ENCODE measurements around the gene SNX14. TPM values are rescaled to one million over a fixed set of nuclear protein-coding genes. Genes with fewer than 3 reads are reported as not detected.

Gene SNX14
- total and polyA plus RNA-seq, 2 of the 13 experiments (the other 11 are each of a cell fraction or from before 2014, with no cell fraction given): 83.5 to 112 TPM

- TF ChIP-seq, protein P1, sequence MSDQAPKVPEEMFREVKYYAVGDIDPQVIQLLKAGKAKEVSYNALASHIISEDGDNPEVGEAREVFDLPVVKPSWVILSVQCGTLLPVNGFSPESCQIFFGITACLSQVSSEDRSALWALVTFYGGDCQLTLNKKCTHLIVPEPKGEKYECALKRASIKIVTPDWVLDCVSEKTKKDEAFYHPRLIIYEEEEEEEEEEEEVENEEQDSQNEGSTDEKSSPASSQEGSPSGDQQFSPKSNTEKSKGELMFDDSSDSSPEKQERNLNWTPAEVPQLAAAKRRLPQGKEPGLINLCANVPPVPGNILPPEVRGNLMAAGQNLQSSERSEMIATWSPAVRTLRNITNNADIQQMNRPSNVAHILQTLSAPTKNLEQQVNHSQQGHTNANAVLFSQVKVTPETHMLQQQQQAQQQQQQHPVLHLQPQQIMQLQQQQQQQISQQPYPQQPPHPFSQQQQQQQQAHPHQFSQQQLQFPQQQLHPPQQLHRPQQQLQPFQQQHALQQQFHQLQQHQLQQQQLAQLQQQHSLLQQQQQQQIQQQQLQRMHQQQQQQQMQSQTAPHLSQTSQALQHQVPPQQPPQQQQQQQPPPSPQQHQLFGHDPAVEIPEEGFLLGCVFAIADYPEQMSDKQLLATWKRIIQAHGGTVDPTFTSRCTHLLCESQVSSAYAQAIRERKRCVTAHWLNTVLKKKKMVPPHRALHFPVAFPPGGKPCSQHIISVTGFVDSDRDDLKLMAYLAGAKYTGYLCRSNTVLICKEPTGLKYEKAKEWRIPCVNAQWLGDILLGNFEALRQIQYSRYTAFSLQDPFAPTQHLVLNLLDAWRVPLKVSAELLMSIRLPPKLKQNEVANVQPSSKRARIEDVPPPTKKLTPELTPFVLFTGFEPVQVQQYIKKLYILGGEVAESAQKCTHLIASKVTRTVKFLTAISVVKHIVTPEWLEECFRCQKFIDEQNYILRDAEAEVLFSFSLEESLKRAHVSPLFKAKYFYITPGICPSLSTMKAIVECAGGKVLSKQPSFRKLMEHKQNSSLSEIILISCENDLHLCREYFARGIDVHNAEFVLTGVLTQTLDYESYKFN (CRISPR knock-in tag; conservative IDR thresholded peaks at IDR 0.05): peak; percentile 54
- TF ChIP-seq ZNF646 (CRISPR knock-in tag; IDR thresholded peaks at IDR 0.05) (no peak), FOXP1 (IDR thresholded peaks at IDR 0.05) (no peak), FOXP1 (CRISPR knock-in tag; IDR thresholded peaks at IDR 0.05) (0 out of 2 replicates have a peak, but pooled peaks have one; percentile 17), ZNF225 (CRISPR knock-in tag; IDR thresholded peaks at IDR 0.05) (peak; percentile 44; the same call in 1 of the 2 replicates), MED13 (CRISPR knock-in tag; IDR thresholded peaks at IDR 0.05) (no peak), DNMT3B (CRISPR knock-in tag; conservative IDR thresholded peaks at IDR 0.05) (no peak), KDM5B (CRISPR knock-in tag; IDR thresholded peaks at IDR 0.05; ENCODE audit: borderline replicate concordance) (peak; percentile 87), XRCC5 (optimal IDR thresholded peaks at IDR 0.05; ENCODE audit: low read length) (no peak), IKZF1 (IDR thresholded peaks at IDR 0.05) (no peak), FOSL2 (CRISPR knock-in tag; IDR thresholded peaks at IDR 0.05) (peak; percentile 37), ZZZ3 (CRISPR knock-in tag; IDR thresholded peaks at IDR 0.05; ENCODE audit: borderline replicate concordance) (no peak; the same call in 1 of the 2 replicates), SMYD3 (CRISPR knock-in tag; IDR thresholded peaks at IDR 0.05) (no peak; the same call in 1 of the 2 replicates), MBD4 (IDR thresholded peaks at IDR 0.05; ENCODE audit: borderline replicate concordance, low read length) (no peak), CENPT (CRISPR knock-in tag; IDR thresholded peaks at IDR 0.05; ENCODE audit: low read depth) (no peak), RXRB (CRISPR knock-in tag; IDR thresholded peaks at IDR 0.05; ENCODE audit: borderline replicate concordance) (peak; percentile 41; the same call in 1 of the 2 replicates), HMG20B (CRISPR knock-in tag; conservative IDR thresholded peaks at IDR 0.05) (no peak)
- TF ChIP-seq, protein P2, sequence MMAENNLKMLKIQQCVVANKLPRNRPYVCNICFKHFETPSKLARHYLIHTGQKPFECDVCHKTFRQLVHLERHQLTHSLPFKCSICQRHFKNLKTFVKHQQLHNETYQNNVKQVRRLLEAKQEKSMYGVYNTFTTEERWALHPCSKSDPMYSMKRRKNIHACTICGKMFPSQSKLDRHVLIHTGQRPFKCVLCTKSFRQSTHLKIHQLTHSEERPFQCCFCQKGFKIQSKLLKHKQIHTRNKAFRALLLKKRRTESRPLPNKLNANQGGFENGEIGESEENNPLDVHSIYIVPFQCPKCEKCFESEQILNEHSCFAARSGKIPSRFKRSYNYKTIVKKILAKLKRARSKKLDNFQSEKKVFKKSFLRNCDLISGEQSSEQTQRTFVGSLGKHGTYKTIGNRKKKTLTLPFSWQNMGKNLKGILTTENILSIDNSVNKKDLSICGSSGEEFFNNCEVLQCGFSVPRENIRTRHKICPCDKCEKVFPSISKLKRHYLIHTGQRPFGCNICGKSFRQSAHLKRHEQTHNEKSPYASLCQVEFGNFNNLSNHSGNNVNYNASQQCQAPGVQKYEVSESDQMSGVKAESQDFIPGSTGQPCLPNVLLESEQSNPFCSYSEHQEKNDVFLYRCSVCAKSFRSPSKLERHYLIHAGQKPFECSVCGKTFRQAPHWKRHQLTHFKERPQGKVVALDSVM (CRISPR knock-in tag; IDR thresholded peaks at IDR 0.05): 0 out of 2 replicates have a peak, but pooled peaks have one; percentile 33
Observed at GRCh38 chr6:85593438-85594196, at the start of gene SNX14 (continued).

Data from HepG2 (cell line).